ENCODE data around the gene HCRTR2.

- TF ChIP-seq CTCF (IDR thresholded peaks at IDR 0.05; ENCODE audit: low read depth, low read length, poor library complexity, severe bottlenecking) (no peak), EZH2phosphoT487 (IDR thresholded peaks at IDR 0.05; ENCODE audit: borderline replicate concordance, low read length) (no peak)
Measured at GRCh38 chr6:55184782-55185530, 10.6 kb downstream of the HCRTR2 start.
